AG10803 (cell line): ENCODE data around the gene TNFRSF25.
"Not testable (repeated sequence)": the region's sequence is repeated elsewhere in the genome, so short reads cannot be mapped to it uniquely, and the experiment has no call there.

Source experiments
- DNase-seq: peaks from one replicate; pipeline ENCODE4 v3.0.0; 2010; ENCODE audit warnings: low read depth
- H3K4me3 ChIP-seq: 2 replicates; pipeline ENCODE4 v1.5.1; 2011; ENCODE audit warnings: mild to moderate bottlenecking, low read length, control low read depth
- TF ChIP-seq, protein P1 (sequence below): conservative IDR thresholded peaks from 2 replicates; pipeline ENCODE4 v1.5.1; 2011; ENCODE audit warnings: mild to moderate bottlenecking, low read length, control low read depth, inconsistent platforms

TNFRSF25 gene

DNA sequence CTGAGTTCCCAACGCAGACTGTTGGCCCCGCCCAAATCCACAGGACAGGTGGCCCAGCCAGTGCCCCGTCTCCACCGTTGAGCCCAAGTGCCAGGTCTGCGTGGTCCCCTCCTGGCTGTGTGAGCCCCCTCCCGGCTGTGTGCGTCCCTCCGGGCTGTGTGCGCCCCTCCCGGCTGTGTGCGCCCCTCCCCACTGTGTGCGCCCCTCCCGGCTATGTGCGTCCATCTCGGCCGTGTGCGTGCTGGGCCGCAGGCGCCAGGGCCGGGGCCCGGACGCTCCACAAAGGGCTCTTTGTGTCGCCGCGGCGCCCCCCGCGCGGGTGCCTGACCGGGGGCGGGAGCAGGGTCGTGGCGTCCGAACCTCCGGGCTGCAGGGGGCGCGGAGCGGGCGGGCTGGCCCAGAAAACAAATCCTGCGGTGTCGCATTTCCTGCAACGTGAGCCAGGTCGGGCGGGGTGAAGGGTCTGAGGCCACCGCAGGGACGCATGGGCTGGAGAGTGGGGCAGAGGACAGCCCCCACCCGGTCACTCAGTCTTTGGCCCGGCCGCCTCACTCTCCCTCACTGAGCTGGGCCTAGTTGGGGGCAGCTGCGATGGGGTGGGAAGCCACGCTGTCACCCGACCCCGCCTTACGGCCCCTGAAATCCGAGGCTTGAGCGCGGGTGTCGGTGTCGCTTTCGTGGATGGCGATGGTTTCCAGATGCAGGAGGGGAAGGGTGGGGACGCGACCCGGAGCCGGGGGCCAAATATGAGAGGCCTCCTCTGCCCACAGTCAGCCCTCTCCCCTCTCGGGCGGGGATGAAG, 18.8 kb downstream of the TNFRSF25 start:
- DNase-seq, result no peak
- no peak overlapping the region for H3K4me3 ChIP-seq
- TF ChIP-seq, protein P1, sequence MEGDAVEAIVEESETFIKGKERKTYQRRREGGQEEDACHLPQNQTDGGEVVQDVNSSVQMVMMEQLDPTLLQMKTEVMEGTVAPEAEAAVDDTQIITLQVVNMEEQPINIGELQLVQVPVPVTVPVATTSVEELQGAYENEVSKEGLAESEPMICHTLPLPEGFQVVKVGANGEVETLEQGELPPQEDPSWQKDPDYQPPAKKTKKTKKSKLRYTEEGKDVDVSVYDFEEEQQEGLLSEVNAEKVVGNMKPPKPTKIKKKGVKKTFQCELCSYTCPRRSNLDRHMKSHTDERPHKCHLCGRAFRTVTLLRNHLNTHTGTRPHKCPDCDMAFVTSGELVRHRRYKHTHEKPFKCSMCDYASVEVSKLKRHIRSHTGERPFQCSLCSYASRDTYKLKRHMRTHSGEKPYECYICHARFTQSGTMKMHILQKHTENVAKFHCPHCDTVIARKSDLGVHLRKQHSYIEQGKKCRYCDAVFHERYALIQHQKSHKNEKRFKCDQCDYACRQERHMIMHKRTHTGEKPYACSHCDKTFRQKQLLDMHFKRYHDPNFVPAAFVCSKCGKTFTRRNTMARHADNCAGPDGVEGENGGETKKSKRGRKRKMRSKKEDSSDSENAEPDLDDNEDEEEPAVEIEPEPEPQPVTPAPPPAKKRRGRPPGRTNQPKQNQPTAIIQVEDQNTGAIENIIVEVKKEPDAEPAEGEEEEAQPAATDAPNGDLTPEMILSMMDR, result no peak

- TF ChIP-seq, protein P1, result no peak
- DNase-seq, result no peak
- no peak overlapping the region for H3K4me3 ChIP-seq
These were observed 19.3 kb downstream of the TNFRSF25 start for GRCh38 chr1:6446665-6447015.

GRCh38 chr1:6445929-6446328, 20.0 kb downstream of the TNFRSF25 start:
- DNase-seq, H3K4me3 ChIP-seq: not testable (repeated sequence)

- TF ChIP-seq, protein P1, result peak; percentile 57
- peak; percentile 29 for DNase-seq
These were observed 20.8 kb downstream of the TNFRSF25 start for GRCh38 chr1:6445062-6445763.

DNA sequence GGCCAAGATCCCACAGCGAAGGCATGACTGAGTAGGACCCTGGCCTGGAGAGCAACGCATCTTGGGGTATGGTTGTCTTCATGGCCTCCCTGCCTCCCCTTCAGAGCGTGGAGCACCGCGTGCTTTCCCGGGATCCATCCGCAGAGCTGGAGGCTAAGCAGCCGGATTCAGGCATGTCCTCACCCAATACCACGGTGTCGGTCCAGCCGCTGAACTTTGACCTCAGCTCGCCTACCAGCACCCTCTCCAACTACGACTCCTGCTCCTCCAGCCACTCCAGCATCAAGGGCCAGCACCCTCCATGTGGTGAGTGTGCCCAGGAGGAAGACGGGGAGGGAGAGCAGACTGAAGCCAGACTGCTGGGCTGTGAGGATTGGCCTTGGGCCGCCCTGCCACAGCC, 21.6 kb downstream of the TNFRSF25 start:
- no peak for DNase-seq
- TF ChIP-seq, protein P1, result no peak
- no peak overlapping the region for H3K4me3 ChIP-seq

More at GRCh38 chr1:6445062-6445763, 20.8 kb downstream of the TNFRSF25 start:
- no peak overlapping the region for H3K4me3 ChIP-seq

DNA sequence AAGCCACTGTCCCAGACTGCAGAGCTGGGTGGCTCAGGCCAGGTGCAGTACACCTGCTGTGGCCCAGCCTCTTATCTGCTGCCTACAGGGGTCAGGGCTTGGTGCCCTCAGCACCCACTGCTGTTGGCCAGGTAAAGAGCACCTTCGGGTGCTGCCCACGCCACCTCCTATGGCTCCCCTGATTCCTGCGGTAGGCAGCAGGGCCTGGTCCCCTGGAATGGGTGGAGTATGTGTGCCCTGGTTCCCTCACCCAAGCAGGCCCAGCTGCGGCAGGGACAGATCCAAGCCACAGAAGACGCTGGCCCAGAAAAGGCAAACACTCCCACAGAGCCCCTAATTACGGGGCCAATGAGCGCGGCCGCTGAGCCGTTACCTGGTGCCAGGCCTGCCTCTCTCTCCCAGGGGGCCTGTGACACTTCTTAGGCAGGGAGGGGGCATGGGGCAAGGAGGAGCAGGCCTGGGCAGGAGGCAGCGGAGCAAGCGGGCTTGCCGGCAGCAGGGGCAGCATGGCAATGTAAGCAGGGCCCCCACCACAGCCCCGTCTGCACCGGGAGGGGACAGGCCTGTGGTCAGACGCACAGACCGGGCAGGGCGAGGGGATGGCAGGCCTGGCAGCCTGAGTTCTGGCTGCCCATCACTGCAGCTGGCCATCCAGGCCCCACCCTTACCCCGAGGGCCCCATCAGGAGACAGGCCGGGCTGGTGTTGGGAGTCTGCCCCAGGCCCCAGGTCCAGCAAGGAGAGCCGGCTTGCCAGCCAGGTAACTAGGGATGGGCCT, 22.4 kb downstream of the TNFRSF25 start:
- H3K4me3 ChIP-seq, result no peak overlapping the region
- DNase-seq, result no peak
- TF ChIP-seq, protein P1, result no peak

DNA sequence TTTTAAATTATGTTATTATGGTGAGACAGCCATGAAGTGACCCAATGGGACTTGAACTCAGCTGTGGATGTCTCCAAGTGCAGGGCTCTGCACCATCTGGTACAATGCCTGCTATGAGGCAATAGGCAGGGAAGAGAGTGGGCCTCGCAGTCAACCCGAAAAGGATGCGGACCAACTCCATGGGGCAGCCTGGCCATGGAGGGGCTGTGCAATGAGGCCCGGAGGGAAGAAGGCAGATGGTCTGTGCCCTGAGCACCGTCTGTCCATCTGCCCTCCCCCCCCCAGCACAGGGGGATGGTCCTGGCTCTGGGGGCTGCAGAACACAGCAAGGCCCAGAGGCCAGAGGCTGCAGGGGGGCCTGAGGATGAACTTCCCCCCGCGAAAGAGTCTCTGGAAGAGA, 24.4 kb downstream of the TNFRSF25 start:
- no peak for DNase-seq
- TF ChIP-seq, protein P1, result no peak

More for the DNA sequence above, 24.4 kb downstream of the TNFRSF25 start:
- no peak overlapping the region for H3K4me3 ChIP-seq
